ENCODE results near the gene AZU1.

GRCh38 chr19:788983-789700, 38.5 kb upstream of the AZU1 start:
- TF ChIP-seq CTCF (tag by site-specific recombination; IDR thresholded peaks at IDR 0.05) = no peak
- TF ChIP-seq ZSCAN4 (tag by site-specific recombination; IDR thresholded peaks at IDR 0.05) = no peak
- no peak for TF ChIP-seq ZNF555 (tag by site-specific recombination; conservative IDR thresholded peaks at IDR 0.05)
- TF ChIP-seq ZNF292 (tag by site-specific recombination; IDR thresholded peaks at IDR 0.05; ENCODE audit: borderline replicate concordance, low read depth) = no peak
- TF ChIP-seq HOXA7 (CRISPR knock-in tag; IDR thresholded peaks at IDR 0.05; ENCODE audit: borderline replicate concordance) = no peak
- TF ChIP-seq ZNF23 (tag by site-specific recombination; IDR thresholded peaks at IDR 0.05; ENCODE audit: borderline replicate concordance) = no peak
- no peak; the same call in 1 of the 2 replicates for TF ChIP-seq ZNF600 (tag by site-specific recombination; IDR thresholded peaks at IDR 0.05)
- no peak for TF ChIP-seq ZNF416 (tag by site-specific recombination; IDR thresholded peaks at IDR 0.05)
- TF ChIP-seq YY1 (tag by site-specific recombination; IDR thresholded peaks at IDR 0.05) = no peak
- no peak for TF ChIP-seq REST (tag by site-specific recombination; IDR thresholded peaks at IDR 0.05)

Measured in HEK293 (cell line).